ENCODE results near the gene DAB1.

DNA sequence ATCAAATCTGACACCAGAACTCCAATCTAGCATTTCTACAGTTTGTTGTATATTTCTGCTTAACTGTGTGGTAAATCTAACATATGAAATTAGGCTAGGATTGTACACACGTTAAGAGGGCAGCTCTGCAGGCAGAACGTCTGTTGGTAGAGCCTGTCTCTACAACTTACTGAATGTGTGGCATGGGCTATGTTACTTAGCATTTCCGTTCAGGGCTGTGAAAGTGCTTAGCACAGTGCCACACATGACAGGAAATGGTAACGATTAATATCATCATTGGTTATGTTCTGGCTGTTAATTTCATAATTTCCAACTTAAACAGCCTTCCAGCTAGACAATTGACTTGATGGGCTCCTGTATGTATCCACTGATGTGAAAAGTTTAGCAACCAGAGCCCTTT is 448.4 kb downstream of the DAB1 start:
- TF ChIP-seq, protein P1, sequence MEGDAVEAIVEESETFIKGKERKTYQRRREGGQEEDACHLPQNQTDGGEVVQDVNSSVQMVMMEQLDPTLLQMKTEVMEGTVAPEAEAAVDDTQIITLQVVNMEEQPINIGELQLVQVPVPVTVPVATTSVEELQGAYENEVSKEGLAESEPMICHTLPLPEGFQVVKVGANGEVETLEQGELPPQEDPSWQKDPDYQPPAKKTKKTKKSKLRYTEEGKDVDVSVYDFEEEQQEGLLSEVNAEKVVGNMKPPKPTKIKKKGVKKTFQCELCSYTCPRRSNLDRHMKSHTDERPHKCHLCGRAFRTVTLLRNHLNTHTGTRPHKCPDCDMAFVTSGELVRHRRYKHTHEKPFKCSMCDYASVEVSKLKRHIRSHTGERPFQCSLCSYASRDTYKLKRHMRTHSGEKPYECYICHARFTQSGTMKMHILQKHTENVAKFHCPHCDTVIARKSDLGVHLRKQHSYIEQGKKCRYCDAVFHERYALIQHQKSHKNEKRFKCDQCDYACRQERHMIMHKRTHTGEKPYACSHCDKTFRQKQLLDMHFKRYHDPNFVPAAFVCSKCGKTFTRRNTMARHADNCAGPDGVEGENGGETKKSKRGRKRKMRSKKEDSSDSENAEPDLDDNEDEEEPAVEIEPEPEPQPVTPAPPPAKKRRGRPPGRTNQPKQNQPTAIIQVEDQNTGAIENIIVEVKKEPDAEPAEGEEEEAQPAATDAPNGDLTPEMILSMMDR (IDR thresholded peaks at IDR 0.05) = no peak
- TF ChIP-seq POLR2A (IDR thresholded peaks at IDR 0.05) = no peak
